22Rv1 (cell line): ENCODE results near the gene U2SURP.

Experiments used
- ZFX ChIP-seq: fragments of 450-650 bp; IDR thresholded peaks from 2 replicates; pipeline ENCODE4 v1.6.1; 2017; ENCODE audit warnings: antibody characterized with exemption, borderline replicate concordance
- TF ChIP-seq, protein P1 (sequence below): fragments of 450-650 bp; IDR thresholded peaks from 2 replicates; pipeline ENCODE4 v1.5.1; 2017; ENCODE audit warnings: mild to moderate bottlenecking

DNA sequence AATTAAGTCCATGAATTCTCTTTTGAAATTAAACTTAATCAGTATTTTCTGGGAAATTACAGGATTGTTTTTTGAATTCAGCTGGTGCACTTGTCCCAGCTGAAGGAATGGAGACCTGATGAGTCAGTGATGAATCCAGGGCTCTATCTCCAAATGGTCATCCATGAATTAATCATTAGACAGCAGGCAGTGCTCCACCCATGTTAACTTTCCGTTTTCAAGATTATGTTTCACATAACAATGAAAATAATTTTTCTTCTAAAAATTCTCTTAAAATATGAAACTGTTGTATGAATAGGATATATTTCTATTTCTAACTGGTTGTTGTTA lies 24.0 kb upstream of the U2SURP start:
- TF ChIP-seq, protein P1, sequence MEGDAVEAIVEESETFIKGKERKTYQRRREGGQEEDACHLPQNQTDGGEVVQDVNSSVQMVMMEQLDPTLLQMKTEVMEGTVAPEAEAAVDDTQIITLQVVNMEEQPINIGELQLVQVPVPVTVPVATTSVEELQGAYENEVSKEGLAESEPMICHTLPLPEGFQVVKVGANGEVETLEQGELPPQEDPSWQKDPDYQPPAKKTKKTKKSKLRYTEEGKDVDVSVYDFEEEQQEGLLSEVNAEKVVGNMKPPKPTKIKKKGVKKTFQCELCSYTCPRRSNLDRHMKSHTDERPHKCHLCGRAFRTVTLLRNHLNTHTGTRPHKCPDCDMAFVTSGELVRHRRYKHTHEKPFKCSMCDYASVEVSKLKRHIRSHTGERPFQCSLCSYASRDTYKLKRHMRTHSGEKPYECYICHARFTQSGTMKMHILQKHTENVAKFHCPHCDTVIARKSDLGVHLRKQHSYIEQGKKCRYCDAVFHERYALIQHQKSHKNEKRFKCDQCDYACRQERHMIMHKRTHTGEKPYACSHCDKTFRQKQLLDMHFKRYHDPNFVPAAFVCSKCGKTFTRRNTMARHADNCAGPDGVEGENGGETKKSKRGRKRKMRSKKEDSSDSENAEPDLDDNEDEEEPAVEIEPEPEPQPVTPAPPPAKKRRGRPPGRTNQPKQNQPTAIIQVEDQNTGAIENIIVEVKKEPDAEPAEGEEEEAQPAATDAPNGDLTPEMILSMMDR: no peak
- no peak for TF ChIP-seq ZFX
